HG03457 (cell line): Measurements from ENCODE around the gene BAMBI.

Source experiments
- ATAC-seq: cut with Tn5 transposase; IDR thresholded peaks from one replicate; pipeline ENCODE4 v1.9.1; 2021; ENCODE audit warnings: moderate number of reproducible peaks; ENCODE audit not compliant: unreplicated experiment

Gene BAMBI

DNA sequence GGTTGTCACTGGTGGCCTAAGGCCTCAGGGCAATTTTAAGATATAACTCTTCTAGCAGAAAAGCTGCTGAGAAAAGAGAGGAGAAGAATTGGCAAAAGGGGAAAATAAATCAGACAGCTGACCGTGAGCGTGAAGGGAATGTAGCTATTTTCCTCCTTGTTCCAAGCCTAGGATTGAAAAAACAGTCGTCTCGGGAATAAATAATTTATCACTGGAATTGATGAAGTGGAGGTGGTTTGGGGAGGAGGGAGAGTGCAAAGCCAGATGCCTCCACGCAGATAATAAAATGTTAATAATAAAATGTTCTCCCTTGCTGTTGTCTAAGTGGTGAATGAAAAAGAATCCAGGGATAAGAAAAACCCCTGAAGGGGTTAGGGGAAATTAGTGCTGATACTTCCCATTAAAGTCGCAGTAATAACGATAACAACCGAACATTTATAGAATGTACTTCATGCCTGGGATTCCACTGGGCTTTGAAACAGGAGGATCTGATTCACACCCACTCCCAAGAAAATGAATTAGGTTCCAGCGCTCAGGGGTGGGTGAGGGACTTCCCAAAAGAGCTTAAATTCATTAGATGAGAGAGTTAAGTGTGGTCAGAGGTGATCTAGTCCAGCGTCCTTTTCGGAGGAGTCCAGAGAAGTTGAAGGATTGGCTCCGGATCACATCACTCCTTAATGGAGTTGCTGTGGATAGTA lies 27.3 kb downstream of the BAMBI start:
- no peak for ATAC-seq

DNA sequence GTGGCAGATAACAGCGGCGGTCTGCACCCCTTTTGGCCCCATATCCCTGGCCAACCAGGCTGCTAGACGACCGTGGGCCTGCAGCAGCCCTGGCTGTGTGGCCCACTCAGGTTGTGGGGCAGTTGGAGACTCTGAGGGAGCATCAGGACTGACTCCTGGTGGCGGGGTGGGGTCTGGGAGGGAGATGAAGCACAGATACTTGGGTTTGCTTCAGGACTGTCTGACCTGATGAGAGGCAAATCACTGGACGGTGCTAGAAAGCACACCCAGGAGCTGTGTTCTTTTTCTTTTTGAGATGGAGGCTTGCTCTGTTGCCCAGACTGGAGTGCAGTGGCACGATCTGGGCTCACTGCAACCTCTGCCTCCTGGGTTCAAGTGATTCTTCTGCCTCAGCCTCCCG lies 28.2 kb downstream of the BAMBI start:
- no peak for ATAC-seq

DNA sequence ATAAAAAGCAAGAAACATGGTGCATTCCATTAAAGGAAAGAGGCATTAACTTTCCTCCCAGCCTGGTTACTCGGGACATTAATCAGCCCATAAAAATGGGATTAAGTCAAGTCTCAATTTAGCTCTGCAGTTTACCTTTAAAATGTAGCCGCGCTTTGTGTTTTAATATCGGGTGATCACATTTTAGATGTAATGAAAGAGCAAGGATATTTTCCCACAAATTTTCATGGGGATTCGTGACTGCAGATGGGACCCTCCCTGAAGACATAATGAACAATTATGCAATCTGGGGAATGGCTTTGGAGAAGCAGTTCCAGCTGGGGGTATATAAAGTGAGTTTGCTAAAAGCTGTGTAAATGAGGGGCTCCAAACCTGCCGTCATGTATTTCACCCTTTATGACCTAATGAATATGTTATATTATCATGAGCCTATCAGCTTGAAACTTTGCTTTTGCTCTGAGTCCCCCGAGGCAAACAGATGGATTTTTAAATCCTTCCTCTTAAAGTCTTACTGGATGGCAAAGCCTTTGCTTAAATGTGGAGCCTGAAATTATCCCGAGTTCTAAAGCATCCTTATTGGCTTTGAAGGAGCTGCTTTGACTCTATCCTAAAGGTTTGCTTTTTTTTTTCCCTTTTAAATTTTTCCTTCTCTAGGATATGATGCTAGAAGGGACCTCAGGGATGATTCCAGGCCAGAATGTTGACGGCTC lies 31.8 kb downstream of the BAMBI start:
- no peak for ATAC-seq

DNA sequence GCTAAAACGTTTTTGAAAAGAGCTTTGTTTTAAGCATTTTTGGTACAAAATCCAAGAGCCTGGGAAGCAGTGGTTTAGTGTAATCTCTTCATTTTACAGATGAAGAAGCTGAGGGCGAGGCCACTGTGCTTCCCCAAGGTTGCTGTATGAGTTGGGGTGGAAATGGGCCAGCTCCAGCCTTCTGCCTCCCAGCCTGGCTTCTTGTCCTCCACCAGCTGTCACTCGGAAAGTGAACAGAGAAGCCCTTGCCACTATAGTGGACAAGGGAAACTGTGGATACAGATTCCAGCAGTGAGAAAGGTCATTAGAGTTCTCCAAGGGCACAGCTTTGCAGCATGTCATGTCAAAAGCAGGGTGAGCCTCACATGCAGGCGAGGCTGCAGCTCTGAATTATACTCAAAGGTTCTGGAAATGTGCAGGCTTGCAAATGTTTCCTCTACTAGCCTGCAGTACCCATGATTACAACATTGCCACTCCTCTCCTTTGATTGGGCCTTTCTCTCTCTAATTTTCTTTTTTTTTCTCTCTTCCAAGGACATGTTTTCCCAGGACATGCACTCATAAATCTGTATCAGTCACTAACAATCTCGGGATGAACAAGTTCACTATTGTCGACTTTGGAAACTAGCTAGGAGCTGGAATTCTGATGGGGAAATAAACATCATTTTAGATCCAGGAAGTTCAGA lies 33.0 kb downstream of the BAMBI start:
- no peak for ATAC-seq

DNA sequence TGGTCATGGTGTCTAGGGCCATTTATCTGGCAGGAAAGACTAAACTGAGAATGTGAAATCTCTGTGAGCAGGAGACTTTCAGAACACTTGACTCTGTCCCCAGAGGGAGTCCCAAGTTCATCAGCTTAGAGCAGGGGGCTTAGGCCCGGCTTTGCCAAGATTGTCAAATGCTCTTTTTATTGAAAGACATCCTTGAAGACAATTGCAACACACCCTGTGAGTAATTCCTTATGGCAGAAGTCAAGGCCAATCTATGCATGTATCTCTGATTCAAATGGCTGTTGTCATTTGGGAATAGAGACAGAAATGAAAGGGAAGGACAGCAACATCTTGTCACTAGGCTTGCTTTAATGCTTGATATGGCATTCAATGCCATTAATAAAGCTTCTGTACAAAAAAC lies 33.7 kb downstream of the BAMBI start:
- ATAC-seq: no peak

DNA sequence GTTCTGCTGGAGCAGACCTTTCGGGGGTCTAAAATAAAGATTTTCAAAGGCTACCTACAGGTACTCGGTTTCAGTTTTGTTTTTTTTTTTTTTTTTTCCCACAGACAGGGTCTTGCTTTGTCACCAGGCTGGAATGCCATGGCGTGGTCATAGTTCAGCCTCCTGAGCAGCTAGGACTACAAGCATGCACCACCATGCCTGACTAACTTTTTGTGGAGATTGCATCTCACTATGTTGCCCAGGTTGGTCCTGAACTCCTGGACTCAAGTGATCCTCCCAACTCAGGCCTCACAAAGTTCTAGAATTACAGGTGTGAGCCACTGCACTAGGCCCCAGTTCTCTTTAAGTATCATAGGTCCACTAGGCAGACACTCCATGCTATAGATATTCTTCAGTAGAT lies 34.5 kb downstream of the BAMBI start:
- ATAC-seq: no peak

DNA sequence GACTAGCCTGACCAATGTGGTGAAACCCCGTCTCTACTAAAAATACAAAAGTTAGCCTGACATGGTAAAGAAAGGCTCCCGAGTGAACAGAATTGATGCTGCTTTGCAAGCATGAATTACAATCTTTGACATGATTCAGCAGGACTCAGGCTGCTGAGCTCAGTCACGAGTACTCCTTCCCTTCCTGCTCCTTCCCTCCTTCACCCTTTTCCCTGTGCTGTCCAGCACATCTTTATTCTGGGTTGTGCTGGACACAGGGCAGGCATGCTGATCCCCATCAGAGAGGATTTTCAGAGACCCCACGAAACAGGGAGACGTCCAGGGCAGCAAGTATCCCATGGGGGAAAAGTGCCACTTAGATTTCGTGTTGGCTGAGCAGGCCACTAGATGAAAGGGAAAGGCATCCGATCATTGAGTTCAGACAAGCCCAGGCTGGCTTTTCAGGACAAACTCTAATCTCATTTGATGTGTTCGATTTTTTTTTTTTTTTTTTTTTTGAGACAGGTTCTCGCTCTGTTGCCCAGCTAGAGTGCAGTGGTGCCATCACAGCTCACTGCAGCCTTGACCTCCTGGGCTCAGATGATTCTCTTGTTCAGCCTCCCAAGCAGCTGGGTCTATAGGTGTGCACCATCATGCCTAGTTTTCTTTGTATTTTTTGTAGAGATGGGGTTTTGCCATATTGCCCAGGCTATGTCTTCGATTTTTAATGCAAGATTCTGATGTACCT lies 36.5 kb downstream of the BAMBI start:
- no peak for ATAC-seq

DNA sequence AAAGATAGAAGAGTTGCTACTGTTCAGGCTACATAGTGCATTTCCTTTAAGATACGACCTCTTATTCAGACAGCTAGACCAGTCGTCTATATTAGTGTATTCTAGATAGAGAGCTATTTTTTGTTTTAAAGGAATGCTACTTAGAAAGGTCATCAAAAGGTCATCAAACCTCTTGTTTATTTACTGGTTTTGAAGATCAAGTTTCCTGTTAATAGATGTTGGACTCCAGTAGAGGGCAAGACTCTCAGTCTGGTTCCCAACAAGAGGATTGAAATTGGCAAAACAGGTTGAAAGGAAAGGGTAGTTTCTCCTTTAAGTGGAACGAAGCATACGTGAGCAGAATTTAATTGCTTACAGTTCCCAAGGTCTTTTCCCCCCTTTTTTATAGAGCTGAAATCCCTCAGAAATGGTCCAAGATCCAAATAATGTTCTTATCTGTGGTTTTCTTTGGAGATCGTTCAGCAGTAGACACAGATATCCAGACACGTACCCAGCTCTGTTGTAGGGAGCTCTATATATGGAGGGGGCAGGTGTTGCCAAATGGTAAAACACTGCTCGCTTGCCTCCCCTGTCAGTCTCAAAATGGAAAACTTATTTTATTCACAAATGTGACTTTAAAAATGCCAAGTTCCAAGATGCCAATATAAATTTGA lies 37.2 kb downstream of the BAMBI start:
- no peak for ATAC-seq

DNA sequence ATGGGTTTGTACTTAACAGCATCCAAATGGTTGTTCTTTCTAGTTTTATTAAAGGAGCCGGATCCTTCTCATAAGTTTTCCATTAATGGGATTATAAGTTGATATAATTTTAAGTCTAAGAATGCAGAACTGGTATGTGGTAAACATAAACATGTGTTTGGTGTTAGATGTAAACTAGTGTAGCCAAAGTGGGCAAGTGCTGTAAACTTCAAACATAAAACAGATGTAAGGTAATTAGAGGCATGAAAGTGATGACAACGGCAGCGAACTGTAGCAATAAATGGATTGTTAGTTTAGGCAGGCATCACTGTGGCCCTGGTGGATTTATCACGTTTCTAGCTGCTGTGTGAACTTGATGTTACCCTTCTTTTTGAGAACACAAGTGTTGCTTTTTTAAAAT lies 37.9 kb downstream of the BAMBI start:
- no peak for ATAC-seq

DNA sequence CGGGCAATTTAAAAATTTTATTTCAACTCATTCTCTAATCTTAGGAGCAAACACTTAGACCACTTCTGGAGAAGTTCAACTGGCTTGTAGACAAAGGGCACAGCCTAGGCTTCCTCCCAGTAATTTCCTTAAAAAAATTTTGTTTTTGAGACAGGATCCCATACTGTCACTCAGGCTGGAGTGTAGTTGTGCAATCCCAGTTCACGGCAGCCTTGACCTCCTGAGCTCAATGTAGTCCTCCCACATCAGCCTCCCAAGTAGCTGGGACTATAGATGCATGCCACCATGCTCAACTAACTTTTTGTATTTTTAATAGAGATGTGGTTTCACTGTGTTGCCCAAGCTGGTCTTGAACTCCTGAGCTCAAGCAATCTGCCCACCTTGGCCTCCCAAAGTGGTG lies 38.4 kb downstream of the BAMBI start:
- no peak for ATAC-seq

DNA sequence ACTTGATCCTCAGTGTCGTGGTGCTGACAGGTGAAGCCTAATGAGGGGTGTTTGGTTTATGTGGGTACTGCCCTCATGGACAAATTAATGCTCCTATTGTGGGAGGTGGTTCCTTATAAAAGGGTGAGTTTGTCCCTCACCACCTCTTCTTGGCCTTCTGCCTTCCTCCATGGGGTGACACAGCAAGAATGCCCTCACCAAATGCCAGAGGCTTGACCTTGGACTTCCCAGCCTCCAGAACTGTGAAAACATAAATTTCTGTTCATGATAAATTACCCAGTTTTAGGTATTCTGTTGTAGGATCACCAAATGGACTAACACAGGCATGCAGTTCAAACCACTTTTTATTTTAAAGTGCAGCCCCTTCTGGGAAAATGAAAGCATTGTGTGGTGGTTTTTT lies 39.4 kb downstream of the BAMBI start:
- ATAC-seq: no peak

DNA sequence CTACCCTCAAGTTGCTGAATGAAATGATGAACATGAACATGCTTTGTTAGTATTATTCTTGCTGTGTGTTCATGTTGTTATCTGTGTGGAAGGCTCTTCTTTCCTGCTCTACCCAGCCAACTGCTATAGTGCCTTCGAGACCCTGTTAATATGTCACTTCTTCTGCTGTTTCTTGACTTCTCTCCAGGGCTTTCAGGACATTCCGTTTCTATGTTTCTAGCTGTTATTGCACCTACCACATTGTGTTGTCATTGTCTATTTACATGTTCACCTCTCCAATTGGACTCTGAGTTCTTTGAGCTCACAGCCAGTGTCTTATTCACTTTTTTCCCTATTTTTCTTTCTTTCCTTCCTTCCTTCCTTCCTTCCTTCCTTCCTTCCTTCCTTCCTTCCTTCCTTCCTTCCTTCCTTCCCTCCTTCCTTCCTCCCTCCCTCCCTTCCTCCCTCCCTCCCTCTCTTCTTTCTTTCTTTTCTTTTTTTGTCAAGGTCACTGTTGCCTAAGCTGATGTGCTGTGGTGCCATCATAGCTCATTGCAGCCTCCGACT lies 40.4 kb downstream of the BAMBI start:
- ATAC-seq: no peak

DNA sequence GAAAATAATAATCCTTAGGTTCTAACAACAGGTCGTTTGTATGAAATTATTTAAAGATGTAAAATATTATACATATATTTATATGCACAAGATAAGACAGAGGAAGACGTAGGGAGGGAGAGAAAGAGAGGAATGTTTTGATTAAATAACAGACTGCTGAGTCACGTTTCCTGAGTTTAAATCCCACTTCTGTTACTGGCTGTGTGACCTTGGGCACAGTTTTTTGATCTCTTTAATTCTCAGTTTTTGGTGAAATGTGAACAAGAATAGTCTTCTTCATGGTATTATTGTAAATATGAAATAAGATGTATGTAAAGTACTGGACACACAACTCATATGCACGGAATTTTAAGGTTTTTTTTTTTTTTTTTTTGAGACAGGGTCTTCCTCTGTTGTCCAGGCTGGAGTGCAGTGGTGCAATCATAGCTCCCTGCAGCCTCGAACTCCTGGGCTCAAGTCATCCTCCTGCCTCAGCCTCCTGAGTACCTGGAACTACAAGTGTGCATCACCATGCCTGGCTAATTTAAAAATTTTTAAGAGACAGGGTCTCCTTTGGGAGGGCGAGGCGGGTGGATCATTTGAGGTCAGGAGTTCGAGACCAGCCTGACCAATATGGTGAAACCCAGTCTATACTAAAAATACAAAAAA lies 42.6 kb downstream of the BAMBI start:
- ATAC-seq: no peak

DNA sequence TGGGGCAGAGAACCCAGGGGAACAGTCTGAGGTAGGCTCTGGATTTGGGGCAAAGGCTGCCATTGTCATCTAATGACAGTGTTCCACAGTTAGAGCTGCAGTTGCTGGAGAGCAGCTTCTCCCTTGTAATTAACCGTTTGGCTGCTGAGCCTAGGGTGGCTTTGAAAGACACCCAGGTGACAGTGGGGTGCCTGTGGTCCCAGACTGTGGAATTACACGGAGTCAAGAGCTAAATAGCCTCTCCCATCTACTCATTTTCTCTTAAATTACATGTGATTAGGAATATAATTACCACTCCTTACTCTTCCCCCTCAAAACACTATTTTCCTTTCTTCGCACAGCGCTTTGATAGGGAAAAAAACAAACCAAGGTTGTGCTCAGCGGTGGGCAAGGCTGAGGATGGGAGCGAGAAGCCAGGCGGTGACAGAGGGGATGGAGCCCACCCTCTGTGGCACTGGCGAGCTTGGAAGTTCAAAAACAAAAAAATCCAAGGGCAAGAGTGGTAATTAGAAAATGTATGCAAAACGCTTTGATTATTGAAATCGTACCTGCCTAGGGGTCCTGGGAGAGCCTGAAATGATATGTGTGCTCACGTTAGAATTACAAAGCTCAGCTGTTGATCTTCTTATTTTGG lies 44.1 kb downstream of the BAMBI start:
- ATAC-seq: no peak

DNA sequence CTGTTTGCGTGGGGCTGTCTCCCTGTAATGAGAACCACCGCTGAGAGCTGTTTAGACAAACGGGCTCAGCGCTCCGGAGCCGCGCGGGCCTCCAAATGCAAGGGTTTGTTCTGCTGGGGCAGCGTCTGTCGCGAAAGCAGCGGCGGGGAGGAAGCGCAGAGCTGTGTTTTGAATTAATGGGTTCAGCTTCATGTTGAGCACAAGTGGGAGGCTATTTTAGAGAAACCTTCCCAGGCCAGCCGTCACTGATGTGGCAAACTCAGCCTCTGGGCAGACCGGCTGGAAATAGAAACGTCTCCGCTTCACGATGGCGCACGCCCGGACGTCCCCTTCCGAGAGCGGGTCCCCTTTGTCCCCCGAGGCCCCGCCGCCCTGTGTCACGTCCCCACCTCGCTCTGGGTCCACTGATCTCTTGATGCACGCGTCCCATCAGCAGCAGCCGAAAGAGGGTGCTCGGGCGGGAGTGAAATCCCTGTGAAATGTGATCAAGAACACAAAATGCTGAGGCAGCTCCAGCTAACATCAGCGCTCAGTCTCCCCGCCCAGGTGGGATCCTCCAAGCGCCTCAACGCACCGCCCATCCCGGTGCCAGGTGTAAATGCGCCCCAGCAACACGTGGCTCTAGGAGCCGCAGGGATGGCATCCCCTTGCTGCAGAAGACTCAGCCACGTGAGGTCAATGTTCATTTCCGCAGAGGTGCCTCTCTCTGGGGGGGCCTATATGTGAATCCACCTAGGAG lies 44.9 kb downstream of the BAMBI start:
- ATAC-seq: no peak

DNA sequence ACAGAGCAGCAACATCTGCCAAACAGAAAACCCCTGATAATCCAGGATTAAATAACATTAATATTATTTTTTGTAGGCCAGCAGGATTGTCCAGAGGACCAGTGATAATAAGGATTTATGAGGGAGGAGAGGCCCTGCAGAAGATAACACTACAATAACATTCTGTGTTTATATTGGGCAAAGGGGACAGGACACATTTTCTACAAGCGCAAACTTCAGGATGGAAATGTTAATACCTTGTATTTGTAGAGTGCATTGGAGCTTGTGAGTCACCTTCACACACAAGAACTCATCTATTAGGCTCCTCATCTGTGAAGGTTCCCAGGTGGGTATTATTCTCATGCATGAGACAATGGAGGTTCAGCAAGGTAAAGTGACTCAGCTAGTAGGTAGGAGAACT lies 51.0 kb downstream of the BAMBI start:
- no peak for ATAC-seq

DNA sequence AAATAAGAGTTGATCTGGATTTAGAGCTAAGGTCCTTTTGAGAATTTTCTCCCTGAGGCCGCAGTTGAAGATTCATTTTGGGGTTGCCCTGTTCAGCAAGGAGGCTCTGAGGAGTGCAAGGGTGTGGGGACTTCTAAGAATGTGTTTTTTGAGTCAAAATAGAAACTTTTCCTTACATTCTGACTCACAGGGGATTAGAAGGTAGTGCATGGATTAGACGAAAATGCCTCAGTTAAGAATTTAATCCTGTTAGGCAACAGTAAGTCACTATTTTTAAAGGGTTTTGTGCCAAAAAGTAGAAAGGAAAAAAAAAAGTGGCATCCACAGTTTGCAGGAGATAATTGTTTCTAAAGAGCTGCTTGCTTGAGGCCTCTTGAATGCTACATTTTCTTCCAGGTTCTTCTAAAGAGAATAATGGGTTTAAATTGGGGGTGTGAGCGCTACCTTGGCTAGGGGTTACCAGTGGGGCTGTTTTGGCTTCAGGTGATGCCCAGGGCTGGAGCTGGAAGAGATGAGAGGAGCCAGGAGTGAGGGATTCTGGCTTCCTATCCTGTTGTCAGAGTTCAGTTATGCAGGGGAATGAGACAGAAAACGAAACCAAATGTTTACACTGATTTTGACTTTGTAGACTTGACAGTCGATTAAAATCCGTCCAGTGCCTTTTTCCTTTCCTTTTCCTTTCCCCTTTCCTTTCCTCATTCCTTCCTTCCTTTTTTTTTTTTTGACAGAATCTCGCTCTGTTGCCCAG lies 52.9 kb downstream of the BAMBI start:
- ATAC-seq: no peak

DNA sequence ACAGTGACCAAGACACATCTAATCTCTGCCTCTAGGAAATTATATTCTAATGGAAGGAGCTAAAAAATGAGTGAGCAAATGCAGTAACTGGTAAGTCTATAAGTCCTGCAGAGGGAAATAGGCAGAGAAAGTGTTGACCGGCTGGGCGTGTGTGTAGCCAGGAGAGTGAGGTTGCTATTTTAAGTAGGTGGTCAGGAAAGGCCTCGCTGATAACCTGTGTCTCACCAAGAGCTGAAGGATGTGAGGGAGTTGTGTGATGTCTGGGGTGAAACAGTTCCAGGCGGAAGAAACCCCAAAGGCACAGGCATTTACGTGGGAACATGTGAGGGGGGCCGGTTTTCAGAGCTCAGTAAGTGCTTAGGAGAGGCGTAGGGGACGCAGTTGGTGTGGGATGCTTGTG lies 54.8 kb downstream of the BAMBI start:
- ATAC-seq: no peak
